Measurements from ENCODE around the gene ZNF680. TPM values are rescaled to one million over a fixed set of nuclear protein-coding genes. Genes with fewer than 3 reads are reported as not detected.

ZNF680 gene
- total RNA-seq, 1 experiment from 2014 or later, result 5.5 TPM

GRCh38 chr7:64509583-64509982 lies 53.3 kb downstream of the ZNF680 start:
- DNase-seq, result no peak
- H3K4me3 ChIP-seq, result no peak overlapping the region
- peaks cover 2% of the 10 kb centered on the region; the same call in 1 of the 2 replicates for H3K9me3 ChIP-seq
- no peaks in the 10 kb centered on the region for H3K27me3 ChIP-seq
- peaks cover 23% of the 10 kb centered on the region for H3K36me3 ChIP-seq

- DNase-seq, result peak; percentile 11
- H3K36me3 ChIP-seq, result peaks cover 13% of the 10 kb centered on the region; the same call in 1 of the 2 replicates
- H3K27me3 ChIP-seq, result no peaks in the 10 kb centered on the region
- peaks cover 2% of the 10 kb centered on the region; the same call in 1 of the 2 replicates for H3K9me3 ChIP-seq
- no peak overlapping the region for H3K4me3 ChIP-seq
Observed at GRCh38 chr7:64504581-64505120, 58.2 kb downstream of the ZNF680 start.

DNA sequence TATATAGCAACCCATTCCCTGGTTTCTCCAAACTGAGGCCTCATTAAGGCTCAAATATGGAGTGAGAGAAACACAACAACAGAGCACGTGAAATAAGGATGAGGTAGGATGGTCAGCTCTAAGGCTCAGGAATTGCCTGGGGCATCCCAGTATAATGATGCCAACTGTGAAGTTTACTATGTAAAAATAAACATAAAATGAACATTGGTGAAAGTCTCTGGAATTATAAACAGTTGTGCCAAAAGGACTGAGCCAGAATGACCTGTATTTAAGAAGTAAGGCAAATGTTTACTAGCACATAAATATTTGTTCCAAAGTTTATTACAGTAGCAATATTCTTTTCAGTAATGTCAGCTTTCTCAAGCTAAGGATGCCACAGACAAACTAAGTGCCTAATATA lies 64.6 kb downstream of the ZNF680 start:
- no peak for DNase-seq

DNA sequence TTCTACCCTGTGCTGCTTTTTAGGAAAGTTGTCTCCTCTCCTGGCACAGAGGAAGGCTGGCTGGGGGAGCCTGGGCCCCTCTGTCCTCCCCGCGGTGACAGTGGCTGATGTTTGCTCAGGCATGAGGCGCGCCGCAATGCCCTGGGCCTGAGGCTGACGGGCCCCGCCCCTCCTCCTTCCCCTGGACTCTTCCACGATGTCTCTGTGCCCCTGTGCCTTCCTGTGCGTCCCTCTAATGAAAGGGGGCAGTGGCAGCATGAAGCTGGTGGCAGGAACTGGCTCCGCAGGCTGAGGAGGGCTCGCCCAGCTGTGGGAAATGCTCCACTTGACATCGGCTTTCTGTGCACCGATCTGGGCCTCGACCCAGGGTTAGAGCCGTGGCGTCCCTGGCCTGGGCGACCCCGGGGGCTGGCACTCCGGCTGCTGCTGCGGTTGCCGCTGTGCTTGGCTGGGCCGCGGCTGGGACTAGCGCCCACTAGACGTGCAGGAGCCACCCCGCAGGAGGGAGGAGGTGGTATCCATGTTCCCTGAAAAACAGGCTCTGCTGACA lies 67.9 kb downstream of the ZNF680 start:
- H3K36me3 ChIP-seq, result no peaks in the 10 kb centered on the region
- peak; percentile 17 for DNase-seq
- H3K4me3 ChIP-seq, result no peak overlapping the region
- H3K9me3 ChIP-seq, result no peaks in the 10 kb centered on the region
- H3K27me3 ChIP-seq, result no peaks in the 10 kb centered on the region

More for the DNA sequence above, 64.6 kb downstream of the ZNF680 start:
- no peaks in the 10 kb centered on the region for H3K36me3 ChIP-seq
- H3K9me3 ChIP-seq, result no peaks in the 10 kb centered on the region
- no peaks in the 10 kb centered on the region for H3K27me3 ChIP-seq
- H3K4me3 ChIP-seq, result no peak overlapping the region

- Histone ChIP-seq H3K36me3 (no peaks in the 10 kb centered on the region), H3K27me3 (no peaks in the 10 kb centered on the region), H3K4me3 (no peak overlapping the region), H3K9me3 (no peaks in the 10 kb centered on the region)
- DNase-seq, result no peak
Observed at GRCh38 chr7:64485623-64486022, 77.2 kb downstream of the ZNF680 start.

Other genes with a start within 250 kb of the ZNF680 start
- 0.52 and 1.2 TPM in 2 replicates for gene ZNF736, start 249.1 kb downstream of the ZNF680 start, total RNA-seq (2014; rRNA removed; shearing (Covaris generic); ENCODE audit: low replicate concordance)
- 0.92 and 2.6 TPM in 2 replicates for gene ZNF107, start 103.1 kb upstream of the ZNF680 start, total RNA-seq (2014; rRNA removed; shearing (Covaris generic); ENCODE audit: low replicate concordance)
- 0.67 TPM in 1 of 2 replicates, not detected in the other for gene ZNF138, start 231.4 kb upstream of the ZNF680 start, total RNA-seq (2014; rRNA removed; shearing (Covaris generic); ENCODE audit: low replicate concordance)